GM19467 (cell line): ENCODE data around the gene NECAB3.
"Not testable (repeated sequence)": the region's sequence is repeated elsewhere in the genome, so short reads cannot be mapped to it uniquely, and the experiment has no call there.

ENCODE experiments used
- ATAC-seq: cut with Tn5 transposase; IDR thresholded peaks from one replicate; pipeline ENCODE4 v1.9.1; 2021; ENCODE audit warnings: mild to moderate bottlenecking, moderate library complexity; ENCODE audit not compliant: unreplicated experiment

The NECAB3 gene, protein sequence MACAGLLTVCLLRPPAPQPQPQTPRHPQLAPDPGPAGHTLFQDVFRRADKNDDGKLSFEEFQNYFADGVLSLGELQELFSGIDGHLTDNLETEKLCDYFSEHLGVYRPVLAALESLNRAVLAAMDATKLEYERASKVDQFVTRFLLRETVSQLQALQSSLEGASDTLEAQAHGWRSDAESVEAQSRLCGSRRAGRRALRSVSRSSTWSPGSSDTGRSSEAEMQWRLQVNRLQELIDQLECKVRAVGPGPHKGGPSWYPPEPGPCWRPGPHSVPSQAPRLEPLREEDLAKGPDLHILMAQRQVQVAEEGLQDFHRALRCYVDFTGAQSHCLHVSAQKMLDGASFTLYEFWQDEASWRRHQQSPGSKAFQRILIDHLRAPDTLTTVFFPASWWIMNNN

DNA sequence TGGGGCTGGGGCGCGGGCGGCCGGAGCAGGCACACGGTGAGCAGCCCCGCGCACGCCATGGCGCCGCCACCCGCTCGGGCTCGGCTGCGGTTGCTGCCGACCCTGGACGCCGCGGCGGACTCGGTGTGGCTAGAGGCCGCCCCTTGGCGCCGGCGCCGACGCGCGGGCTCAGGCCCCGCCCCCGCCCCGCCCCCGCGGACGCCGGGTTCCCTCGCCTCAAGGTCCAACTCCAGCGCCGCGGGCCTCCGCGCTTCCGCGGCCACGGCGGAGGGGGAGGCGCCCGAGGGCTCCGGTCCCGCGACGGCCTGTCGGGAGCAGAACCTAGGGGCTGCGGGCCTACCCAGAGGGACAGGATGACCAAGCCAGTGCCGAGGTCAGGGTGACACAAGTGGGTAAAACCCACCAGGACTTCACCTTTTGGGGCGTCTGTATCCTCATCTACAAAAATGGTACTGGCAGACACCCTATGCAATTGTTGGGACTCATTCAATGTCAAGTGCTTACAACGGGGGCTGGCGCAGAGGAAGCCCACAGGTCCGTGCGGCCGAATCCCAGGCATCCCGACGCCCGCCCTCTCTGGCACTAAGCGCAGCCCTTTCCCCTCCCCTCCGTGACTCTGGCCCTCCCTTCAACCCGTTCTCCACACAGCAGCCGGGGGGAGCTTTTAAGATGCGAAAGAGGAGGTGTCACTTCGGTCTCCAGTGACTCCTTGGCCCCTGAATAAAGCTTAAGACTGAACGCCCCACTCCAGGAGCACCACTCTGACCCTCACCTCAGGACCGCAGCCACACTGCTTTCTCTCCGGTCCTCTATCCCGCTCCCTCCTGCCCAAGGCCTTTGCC lies at the start of gene NECAB3:
NECAB3 (minus strand) TSS at position 135 of the 842 bp plus-strand sequence; CDS start at position 59, 76 bp downstream.
- no peak for ATAC-seq

DNA sequence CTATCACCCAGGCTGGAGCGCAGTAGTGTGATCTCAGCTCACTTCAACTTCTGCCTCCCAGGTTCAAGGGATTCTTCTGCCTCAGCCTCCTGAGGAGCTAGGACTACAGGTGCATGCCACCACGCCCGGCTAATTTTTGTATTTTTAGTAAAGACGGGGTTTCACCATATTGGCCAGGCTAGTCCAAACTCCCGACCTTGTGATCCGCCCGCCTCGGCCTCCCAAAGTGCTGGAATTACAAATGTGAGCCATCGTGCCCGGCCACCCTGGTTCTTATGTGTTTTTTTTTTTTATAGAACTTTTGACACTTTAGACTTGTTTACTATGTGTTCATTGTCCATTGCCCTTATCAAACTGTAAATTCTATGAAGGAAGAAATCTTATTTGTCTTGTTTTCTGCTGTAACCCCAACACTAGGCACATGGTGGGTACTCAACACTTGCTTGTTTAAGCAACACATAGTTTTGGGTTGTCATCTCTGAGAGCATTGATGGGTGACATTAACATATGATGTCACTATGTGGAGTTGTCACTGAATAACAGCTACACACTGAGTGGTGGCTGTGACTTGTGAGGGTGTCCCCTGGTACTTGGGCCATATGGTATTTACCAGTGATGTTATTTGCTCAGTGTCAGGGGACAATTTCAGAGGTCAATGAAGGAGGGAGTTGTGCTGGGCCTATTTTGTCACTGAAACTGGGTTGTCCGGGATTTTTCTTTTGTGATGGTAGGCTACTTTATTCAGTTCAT lies 47.3 kb upstream of the NECAB3 start:
- ATAC-seq: no peak

DNA sequence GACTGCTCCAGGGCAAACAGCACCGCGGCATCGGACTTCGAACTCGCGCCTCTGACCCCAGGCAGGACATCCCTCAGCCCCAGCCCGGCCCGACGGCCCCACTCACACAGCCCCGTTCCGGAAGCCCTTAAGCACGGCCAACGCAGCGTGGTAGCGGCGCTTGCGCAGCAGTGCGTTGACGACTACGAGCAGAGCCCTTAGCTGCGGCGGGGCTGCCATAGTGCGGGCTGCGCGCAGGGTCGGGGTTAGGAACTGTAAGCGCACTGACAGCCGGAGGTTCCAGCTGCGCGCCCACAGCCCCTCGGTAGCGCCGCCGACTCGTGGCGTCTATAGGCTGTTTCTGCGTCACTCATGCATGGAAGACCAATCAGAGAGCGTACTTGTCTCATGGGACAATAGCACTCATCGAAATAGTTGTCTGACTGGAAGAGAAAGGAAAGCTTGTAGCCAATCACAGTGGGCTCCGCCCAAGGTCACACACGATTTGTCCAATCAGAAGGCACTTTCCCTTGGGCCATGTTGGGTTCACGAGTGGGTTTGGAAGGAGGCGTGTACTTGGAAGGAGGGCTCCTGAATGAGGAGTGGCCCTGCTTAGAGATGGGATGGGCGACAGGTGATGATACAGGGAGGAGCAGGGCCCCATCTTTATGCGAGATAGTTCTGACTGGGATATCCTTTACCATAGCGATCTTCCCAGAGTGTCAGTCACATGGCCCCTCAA lies 45.9 kb upstream of the NECAB3 start, which contains the start of gene PXMP4:
PXMP4 (minus strand) TSS at position 322 of the 721 bp plus-strand sequence; CDS start at position 219, 103 bp downstream.
- ATAC-seq: peak; percentile 90

DNA sequence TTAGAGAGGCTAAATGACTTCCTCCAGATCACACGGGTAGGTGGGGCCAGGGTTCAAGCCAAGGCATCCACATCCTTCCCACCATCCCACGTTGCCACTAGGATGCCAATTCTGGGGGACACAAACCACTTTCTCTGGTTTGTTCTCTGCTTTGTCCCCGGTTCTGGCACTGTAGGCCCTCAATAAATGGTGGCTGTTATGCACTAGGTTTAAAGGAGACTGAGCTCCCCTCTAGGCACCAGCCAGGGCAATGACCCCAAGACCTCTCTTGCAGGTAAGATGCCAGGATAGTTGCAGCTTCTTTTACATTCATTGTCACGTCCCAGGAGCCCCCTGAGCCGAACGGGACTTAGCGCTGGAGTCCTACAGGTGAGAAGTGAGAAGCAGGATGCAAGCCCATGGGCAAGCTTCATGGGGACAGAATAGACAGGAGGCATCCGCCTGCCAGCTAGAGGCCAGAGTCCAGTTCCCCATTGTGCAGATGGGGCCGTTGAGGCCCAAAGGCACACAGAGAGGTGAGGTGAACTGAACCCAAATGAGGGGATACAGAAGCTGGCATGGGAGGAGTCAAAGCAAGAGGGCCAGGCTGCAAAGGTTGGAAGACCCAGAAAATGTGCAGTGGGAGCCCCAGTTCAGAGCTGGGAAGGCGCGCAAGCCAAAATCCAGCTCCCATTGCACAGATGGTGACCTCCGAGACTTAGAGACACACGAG lies 45.2 kb upstream of the NECAB3 start:
- no peak for ATAC-seq

DNA sequence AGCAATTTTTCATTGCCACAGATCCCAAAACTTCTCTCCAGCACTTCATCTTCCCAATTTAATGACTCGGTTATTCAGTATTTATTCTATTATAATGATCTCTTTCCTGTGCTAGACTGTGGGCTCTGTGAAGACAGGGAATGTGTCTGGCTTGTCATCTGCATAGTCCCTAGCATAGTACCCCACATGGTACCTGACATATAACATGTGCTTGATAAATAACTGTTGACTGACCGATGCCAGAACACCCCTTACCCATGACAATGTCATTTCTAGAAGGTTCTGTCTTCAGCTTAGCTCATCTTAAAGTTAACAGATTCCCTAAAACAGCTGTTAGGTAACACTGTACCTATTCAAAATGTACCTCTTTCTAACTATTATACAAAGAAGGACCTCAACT lies 42.3 kb upstream of the NECAB3 start:
- no peak for ATAC-seq

DNA sequence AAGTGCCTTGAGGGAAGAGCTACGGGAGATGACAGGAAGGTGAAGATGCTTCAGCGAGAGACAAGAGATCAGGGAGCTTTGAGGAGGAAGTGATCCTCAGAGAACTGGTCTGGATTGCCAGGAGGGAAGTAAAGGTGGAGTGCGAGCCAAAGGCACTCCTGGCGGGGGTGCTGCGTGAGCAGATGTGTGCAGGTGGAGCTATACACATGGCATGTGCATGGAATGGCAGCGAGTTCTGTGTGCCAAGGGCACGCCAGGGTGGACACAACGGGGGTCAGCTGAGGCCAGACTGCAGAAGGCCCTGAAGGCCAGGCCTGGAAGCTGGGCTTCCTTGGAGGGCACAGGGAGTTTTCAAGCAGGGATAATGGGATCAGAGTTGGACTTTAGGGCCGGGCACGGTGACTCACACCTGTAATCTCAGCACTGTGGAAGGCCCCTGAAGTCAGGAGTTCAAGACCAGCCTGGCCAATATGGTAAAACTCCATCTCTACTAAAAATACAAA lies 39.7 kb upstream of the NECAB3 start:
- ATAC-seq: no peak

DNA sequence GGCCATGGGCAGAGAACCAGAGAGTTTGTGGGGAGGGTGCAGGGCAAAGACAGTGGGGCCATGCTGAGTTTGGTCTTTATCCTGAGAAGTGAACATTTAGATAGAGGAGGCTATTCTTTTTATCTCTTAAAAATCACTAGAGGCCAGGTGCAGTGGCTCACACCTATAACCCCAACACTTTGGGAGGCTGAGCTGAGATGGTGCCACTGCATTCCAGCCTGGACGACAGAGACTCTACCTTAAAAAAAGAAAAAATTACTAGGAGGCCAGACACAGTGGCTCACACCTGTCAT lies 37.2 kb upstream of the NECAB3 start:
- ATAC-seq: no peak

DNA sequence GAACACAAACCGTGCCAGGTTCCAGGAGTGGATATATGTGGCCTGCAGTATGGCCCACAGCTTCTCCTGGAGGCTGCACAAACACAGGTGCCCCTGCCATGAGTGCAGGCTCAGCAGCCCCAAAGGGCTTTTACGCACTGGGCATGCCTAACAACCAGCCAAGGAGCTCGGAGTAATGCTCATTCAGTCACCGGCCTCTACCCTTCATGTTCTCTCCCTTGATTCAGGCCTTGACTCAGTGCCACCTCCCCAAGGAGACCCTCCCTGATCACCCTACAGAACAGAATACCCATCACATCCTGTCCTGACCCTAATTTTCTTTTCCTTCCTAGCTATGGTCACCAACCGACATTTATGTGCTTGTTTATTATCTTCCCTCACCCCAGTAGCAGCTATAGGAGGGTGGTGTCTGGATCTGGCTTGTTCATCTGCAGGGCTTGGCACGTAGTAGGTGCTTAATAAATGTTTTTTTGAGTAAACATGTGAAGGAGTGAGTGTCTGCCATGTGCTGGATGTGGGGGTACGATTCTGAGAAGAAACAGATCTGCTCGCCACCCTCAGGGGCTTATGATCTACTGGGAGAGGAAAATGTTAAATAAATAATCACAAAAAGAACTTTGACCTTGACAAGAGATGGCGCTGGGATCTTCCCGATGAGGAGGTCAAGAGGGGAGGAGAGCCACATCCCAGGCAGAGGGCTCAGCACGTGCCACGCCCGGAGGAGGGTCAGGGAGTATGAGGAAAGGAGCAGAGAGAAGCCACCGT lies 36.6 kb upstream of the NECAB3 start:
- ATAC-seq: no peak

DNA sequence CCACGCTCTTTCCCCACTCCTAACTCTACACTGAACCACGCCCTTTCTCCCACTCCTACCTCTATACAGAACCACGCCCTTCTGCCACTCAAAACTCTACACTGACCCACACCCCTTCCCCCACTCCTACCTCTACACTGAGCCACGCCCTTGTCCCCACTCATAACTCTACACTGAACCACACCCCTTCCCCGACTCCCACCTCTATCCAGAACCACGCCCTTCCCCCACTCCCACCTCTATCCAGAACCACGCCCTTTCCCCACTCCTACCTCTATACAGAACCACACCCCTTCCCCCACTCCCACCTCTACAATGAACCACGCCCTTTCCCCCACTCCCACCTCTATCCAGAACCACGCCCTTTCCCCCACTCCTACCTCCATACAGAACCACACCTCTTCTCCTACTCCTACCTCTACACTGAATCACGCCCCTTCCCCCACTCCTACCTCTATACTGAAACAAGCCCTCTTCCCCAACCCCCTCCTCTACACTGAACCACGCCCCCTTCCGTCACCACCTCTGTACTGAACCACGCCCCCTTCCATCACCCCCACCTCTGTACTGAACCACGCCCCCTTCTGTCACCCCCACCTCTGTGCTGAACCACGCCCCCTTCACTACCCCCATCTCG lies 35.8 kb upstream of the NECAB3 start:
- no peak for ATAC-seq

DNA sequence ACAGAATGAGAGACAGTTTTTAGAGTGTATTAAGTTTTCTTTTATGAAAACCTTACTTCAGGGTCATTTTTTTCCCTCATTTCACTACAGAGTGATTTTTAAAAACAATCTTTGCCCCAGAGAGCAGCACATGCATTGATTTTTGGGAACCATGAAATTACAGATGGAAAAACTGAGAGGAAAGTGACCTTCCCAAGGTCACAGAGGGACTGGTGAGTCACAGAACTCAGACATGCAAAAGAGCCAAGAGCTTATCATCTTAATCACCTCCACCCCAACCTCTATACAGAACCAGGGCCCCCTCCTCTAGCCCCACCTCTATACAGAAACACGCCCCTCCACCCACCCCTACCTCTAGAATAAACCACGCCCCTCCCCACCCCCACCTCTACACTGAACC lies 35.2 kb upstream of the NECAB3 start:
- ATAC-seq: no peak

DNA sequence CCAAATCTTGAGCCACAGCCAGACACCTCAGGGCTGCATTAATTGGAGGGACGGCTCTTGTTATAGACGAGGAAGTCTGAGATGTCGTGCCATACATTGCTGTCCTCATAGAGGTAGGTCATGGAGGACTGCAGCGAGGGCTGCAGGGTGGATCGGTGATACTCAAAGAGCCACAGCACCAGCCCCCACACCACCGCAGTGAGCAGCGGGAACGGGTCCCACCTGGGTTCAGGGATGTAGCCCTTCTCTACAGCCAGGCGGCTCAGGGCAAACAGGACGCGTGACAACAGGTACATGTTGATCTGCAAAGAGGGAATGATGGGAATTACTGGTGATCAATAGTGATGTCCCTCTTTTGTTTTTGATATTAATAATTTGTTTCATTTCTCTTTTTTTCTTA lies 33.4 kb upstream of the NECAB3 start:
- no peak for ATAC-seq

DNA sequence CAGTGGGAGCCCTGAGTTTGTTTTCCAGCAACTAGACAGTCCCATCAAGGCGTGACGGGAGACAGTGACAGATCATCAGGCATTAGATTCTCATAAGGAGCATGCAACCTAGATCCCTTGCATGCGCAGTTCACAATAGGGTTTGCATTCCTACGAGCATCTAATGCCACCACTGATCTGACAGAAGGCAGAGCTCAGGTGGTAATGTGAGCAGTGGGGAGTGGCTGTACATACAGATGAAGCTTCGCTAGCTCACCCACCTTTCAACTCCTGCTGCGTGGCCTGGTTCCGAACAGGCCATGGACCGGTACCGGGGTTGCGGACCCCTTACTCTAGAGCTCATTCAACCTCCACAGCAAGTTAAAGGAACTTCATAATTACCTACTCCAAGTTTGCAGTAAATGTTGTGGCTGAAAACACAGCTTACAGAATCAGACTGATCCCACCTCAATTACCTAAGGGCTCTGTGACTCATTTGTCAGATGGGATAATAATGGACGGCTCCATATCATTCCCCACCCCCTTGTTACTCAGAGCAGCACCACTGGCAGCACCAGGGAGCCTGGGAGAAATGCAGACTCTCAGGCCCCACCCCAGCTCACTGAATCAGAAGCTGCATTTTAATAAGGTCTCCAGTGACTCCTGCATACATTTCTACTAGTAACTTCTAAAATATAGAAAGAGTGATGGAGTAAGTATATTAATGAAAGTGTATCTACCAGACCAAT lies 30.1 kb upstream of the NECAB3 start:
- no peak for ATAC-seq

DNA sequence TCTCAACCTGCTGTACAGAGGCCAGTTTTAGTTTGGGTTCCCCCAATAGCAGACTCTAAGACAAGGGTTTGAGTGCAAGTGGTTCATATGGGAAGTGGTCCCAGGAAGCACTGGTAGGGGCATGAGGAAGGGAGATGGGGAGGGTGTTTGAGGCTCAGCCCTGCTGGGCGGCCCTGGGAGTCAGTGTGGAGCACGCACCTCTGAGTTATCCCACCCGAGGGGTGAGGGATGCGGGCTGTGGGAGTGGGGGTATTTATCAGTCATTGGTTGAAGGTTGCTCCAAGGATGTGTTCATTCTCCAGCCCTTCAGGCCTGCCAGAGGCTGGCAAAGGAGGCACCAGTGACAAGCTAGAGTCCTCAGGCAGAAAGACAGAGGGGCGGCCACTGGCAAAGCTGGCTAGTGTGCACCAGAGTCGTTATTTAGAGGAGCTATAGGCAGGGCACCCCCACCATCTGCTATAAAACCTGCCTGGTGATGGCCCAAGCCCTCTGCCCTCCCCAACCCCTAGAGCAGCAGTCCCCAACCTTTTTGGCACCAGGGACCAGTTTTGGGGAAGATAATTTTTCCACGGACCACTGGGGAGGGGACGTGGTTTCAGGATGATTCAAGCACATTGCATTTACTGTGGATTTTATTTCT lies 29.4 kb upstream of the NECAB3 start:
- no peak for ATAC-seq

DNA sequence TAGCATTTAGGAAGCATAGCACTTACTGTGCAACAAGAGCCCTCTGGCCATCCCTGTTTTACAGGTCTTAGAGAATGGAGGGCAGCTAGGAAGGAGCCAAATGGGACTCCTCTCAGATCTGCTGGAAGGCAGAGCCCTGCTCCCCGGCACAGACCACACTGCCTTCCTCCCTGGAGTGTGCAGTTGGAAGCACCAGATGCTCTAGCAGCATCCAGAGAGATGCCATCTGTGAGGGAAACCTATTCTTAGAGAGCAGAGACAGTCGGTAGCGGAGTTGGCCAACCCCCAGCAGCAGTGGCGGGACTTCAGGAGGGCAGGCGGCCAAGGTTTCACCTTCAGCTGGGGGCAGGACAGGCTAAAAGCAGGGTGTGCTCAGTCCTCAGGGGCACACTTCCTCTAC lies 28.6 kb upstream of the NECAB3 start:
- ATAC-seq: no peak

DNA sequence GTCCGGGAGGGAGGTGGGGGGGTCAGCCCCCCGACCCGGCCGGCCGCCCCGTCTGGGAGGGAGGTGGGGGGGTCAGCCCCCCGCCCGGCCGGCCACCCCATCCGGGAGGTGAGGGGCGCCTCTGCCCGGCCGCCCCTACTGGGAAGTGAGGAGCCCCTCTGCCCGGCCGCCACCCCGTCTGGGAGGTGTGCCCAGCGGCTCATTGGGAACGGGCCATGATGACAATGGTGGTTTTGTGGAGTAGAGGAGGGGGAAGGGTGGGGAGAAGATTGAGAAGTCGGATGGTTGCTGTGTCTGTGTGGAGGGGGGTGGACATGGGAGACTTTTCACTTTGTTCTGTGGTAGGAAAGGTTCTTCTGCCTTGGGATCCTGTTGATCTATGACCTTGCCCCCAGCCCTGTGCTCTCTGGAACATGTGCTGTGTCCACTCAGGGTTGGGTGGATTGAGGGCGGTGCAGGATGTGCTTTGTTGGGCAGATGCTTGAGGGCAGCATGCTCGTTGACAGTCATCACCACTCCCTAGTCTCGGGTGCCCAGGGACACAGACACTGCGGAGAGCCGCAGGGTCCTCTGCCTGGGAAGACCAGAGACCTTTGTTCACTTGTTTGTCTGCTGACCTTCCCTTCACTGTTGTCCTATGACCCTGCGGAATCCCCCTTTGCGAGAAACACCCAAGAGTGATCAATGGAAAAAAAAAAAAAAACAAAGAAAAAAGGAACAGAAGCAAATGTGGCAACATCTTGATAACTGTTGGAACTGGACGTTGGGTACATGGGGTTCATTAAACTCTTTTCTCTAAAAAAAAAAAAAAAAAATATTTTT lies 27.6 kb upstream of the NECAB3 start:
- ATAC-seq: no peak

DNA sequence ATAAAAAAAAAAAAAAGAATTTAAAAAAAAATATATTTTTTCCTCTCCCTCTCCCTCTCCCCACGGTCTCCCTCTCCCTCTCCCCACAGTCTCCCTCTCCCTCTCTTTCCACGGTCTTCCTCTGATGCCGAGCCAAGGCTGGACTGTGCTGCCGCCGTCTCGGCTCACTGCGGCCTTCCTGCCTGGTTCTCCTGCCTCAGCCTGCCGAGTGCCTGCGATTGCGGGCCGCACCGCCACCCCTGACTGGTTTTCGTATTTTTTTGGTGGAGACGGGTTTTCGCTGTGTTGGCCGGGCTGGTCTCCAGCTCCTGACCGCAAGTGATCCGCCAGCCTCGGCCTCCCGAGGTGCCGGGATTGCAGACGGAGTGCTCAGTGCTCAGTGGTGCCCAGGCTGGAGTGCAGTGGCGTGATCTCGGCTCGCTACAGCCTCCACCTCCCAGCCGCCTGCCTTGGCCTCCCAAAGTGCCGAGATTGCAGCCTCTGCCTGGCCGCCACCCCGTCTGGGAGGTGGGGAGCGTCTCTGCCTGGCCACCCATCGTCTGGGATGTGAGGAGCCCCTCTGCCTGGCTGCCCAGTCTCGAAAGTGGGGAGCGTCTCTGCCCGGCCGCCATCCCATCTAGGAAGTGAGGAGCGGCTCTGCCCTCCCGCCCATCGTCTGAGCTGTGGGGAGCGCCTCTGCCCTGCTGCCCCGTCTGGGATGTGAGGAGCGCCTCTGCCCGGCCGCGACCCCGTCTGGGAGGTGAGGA lies 26.6 kb upstream of the NECAB3 start:
- ATAC-seq: not testable (repeated sequence)
